ENCODE results near the gene LONP1. TPM values are rescaled to one million over a fixed set of nuclear protein-coding genes. Genes with fewer than 3 reads are reported as not detected.

Gene LONP1, protein sequence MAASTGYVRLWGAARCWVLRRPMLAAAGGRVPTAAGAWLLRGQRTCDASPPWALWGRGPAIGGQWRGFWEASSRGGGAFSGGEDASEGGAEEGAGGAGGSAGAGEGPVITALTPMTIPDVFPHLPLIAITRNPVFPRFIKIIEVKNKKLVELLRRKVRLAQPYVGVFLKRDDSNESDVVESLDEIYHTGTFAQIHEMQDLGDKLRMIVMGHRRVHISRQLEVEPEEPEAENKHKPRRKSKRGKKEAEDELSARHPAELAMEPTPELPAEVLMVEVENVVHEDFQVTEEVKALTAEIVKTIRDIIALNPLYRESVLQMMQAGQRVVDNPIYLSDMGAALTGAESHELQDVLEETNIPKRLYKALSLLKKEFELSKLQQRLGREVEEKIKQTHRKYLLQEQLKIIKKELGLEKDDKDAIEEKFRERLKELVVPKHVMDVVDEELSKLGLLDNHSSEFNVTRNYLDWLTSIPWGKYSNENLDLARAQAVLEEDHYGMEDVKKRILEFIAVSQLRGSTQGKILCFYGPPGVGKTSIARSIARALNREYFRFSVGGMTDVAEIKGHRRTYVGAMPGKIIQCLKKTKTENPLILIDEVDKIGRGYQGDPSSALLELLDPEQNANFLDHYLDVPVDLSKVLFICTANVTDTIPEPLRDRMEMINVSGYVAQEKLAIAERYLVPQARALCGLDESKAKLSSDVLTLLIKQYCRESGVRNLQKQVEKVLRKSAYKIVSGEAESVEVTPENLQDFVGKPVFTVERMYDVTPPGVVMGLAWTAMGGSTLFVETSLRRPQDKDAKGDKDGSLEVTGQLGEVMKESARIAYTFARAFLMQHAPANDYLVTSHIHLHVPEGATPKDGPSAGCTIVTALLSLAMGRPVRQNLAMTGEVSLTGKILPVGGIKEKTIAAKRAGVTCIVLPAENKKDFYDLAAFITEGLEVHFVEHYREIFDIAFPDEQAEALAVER
- total RNA-seq = 100 to 1,000 TPM; 324 to 342 TPM

GRCh38 chr19:5719961-5720790 lies at the start of gene LONP1, which contains the start of gene CATSPERD:
TSS of gene LONP1 (minus strand) at chr19:5720146. CDS start at chr19:5720132, 14 bp downstream.
TSS of gene CATSPERD (plus strand) at chr19:5720637. CDS start at chr19:5720738, 101 bp downstream.
- intact Hi-C loops (cut with micrococcal nuclease) = no loop called here
- Mint-ChIP-seq H3K4me3 (peak within 1 kb of the TSS; percentile 92), H3K4me1 (ENCODE audit: low read depth) (peaks cover 24% of the 10 kb centered on the region), H3K9me3 (no peaks in the 10 kb centered on the region), H3K27ac (peak within 1 kb of the TSS; percentile 97), H3K27me3 (no peaks in the 10 kb centered on the region), H3K36me3 (ENCODE audit: low read depth) (peaks cover 32% of the 10 kb centered on the region)
- peak; percentile 99 for DNase-seq
- peak; percentile 87 for TF ChIP-seq CTCF (IDR thresholded peaks at IDR 0.05)
- ATAC-seq = peak; percentile 87
- POLR2A ChIA-PET = interaction anchor here (0.6 to 18.8 kb wide), 13 partner anchors 9 to 374 kb away, joined by 3 to 516 read pairs (median 6); partner anchors contain the start of genes DUS3L, HSD11B1L, NDUFA11 and RPL36
- CTCF ChIA-PET = interaction anchor here (0.6 to 2.8 kb wide), 11 partner anchors 8 to 183 kb away, joined by 3 to 23 read pairs (median 5); partner anchors contain the start of genes NDUFA11, RPL36, SAFB and SAFB2

DNA sequence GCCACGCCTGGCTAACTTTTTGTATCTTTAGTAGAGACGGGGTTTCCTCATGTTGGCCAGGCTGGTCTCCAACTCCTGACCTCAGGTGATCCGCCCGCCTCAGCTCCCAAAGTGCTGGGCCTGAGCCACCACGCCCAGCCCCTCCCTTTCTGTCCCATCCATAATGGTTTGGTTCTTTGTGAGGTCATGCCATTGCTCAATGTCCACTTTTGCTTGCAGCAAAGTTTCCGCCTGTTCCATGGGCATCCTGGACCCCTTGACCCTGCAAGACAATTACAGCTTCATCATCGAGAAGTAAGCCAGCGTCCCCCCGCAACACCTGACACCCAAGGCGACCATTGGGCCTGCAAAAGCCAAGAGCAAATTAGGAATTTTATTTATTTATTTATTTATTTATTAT lies 48.0 kb upstream of the LONP1 start:
- Mint-ChIP-seq H3K36me3 (ENCODE audit: low read depth) (no peaks in the 10 kb centered on the region), H3K4me3 (no peak overlapping the region), H3K9me3 (no peaks in the 10 kb centered on the region), H3K27me3 (no peaks in the 10 kb centered on the region), H3K4me1 (ENCODE audit: low read depth) (no peaks in the 10 kb centered on the region), H3K27ac (no peak overlapping the region)
- ChIA-PET POLR2A (interaction anchor here (0.6 kb wide), 1 partner anchor 889 kb away, joined by 3 read pairs; no protein-coding TSS in a partner anchor), CTCF (no interaction called here)
- DNase-seq = no peak
- no peak for TF ChIP-seq CTCF (IDR thresholded peaks at IDR 0.05)
- ATAC-seq = no peak
- intact Hi-C loops (cut with micrococcal nuclease) = no loop called here

GRCh38 chr19:5765220-5765619 lies 45.3 kb upstream of the LONP1 start:
- peaks cover 1% of the 10 kb centered on the region for H3K27me3 Mint-ChIP-seq
- no peaks in the 10 kb centered on the region for H3K4me1 Mint-ChIP-seq (ENCODE audit: low read depth)
- H3K9me3 Mint-ChIP-seq = no peaks in the 10 kb centered on the region
- no peak overlapping the region for H3K27ac Mint-ChIP-seq
- no peak overlapping the region for H3K4me3 Mint-ChIP-seq
- no peak for ATAC-seq
- ChIA-PET CTCF (no interaction called here), POLR2A (interaction anchor here (0.6 to 0.7 kb wide), 2 partner anchors 68 to 124 kb away, joined by 3 read pairs; no protein-coding TSS in a partner anchor)
- no peak for DNase-seq
- no peak for TF ChIP-seq CTCF (IDR thresholded peaks at IDR 0.05)
- no peaks in the 10 kb centered on the region for H3K36me3 Mint-ChIP-seq (ENCODE audit: low read depth)
- intact Hi-C loops (cut with micrococcal nuclease) = no loop called here

DNA sequence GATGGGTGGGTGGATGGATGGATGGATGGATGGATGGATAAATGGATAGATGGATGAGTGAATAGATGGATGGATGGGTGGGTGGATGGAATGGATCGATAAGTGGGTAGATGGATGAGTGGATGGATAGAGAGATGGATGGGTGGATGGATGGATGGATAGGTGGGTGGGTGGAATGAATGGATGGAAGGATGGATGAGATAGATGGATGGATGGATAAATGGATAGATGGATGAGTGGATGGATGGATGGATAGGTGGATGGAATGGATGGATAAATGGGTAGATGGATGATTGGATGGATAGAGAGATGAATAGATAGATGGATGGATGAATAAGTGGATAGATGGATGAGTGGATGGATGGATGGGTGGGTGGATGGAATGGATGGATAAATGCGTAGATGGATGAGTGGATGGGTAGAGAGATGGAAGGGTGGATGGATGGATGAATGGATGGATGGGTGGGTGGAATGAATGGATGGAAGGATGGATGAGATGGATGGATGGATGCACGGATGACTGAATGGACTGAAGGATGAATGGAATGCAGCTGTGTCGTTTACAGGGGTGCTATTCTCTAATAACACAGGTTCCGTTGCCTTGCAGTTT lies 42.8 kb upstream of the LONP1 start:
- Mint-ChIP-seq H3K27me3 (peaks cover 1% of the 10 kb centered on the region), H3K9me3 (no peaks in the 10 kb centered on the region), H3K4me1 (ENCODE audit: low read depth) (no peaks in the 10 kb centered on the region), H3K27ac (no peak overlapping the region), H3K4me3 (no peak overlapping the region), H3K36me3 (ENCODE audit: low read depth) (no peaks in the 10 kb centered on the region)
- ATAC-seq (no peak), DNase-seq (no peak)
- ChIA-PET POLR2A (no interaction called here), CTCF (no interaction called here)
- intact Hi-C loops (cut with micrococcal nuclease) = no loop called here
- TF ChIP-seq CTCF (IDR thresholded peaks at IDR 0.05) = no peak

All from activated CD8-positive, alpha-beta T cell treated with anti-CD3 and anti-CD28 coated beads for 36 hours (primary cell).